WTC11 (cell line): ENCODE data around the gene PCDHGA1. TPM values are rescaled to one million over a fixed set of nuclear protein-coding genes. Genes with fewer than 3 reads are reported as not detected.

ENCODE experiments used
- ATAC-seq: fragments of 200-7000 bp; cut with Tn5 transposase; 2 replicates; pipeline ENCODE4 v1.10.0; 2021; ENCODE audit warnings: mild to moderate bottlenecking, moderate library complexity
- CTCF ChIA-PET: fragments of 300-600 bp; sonication (Branson Sonifier 250); formaldehyde crosslinking; loops from one replicate; lab custom pipeline; 2021; ENCODE audit warnings: antibody characterized with exemption; lab: Charles Lee
- POLR2A ChIA-PET: fragments of 350-600 bp; sonication (Branson Sonifier 250); formaldehyde crosslinking; loops from one replicate; lab custom pipeline; 2021; ENCODE audit warnings: antibody characterized with exemption; lab: Charles Lee
- DNase-seq: peaks from one replicate; pipeline ENCODE4 v3.0.0; 2021; ENCODE audit warnings: low spot score
- H3K27ac Mint-ChIP-seq: 2 replicates; pipeline ENCODE4 v1.8.0; 2021; ENCODE audit warnings: mixed read lengths
- H3K27me3 Mint-ChIP-seq: 2 replicates; pipeline ENCODE4 v1.8.0; 2021; ENCODE audit warnings: low read depth, mild to moderate bottlenecking, moderate library complexity, mixed read lengths
- H3K36me3 Mint-ChIP-seq: 2 replicates; pipeline ENCODE4 v1.8.0; 2021; ENCODE audit warnings: mixed read lengths
- H3K4me1 Mint-ChIP-seq: 2 replicates; pipeline ENCODE4 v1.8.0; 2022; ENCODE audit warnings: mixed read lengths
- H3K4me3 Mint-ChIP-seq: 2 replicates; pipeline ENCODE4 v1.8.0; 2021; ENCODE audit warnings: mild to moderate bottlenecking, moderate library complexity, mixed read lengths
- H3K9me3 Mint-ChIP-seq: 2 replicates; pipeline ENCODE4 v1.8.0; 2021; ENCODE audit warnings: mixed read lengths
- EMX1 ChIP-seq: fragments of 250-450 bp; sonication (Bioruptor Pico); IDR thresholded peaks from 2 replicates; pipeline ENCODE4 v1.8.0; 2021; ENCODE audit warnings: mild to moderate bottlenecking
- GABPB1 ChIP-seq: sonication (generic); formaldehyde crosslinking; IDR thresholded peaks from 2 replicates; pipeline ENCODE4 v1.8.1; 2023; ENCODE audit warnings: mild to moderate bottlenecking, missing genetic modification reagents
- HMGA2 ChIP-seq: fragments of 250-450 bp; sonication (Bioruptor Pico); IDR thresholded peaks from 2 replicates; pipeline ENCODE4 v1.4.0; 2021; ENCODE audit warnings: mild to moderate bottlenecking, moderate library complexity
- IRF2 ChIP-seq: sonication (generic); formaldehyde crosslinking; IDR thresholded peaks from 2 replicates; pipeline ENCODE4 v1.8.0; 2022; ENCODE audit warnings: low read depth, missing genetic modification reagents, borderline replicate concordance
- NFYB ChIP-seq: sonication (generic); formaldehyde crosslinking; conservative IDR thresholded peaks from 2 replicates; pipeline ENCODE4 v1.8.0; 2022; ENCODE audit warnings: low read depth, missing genetic modification reagents
- NR1H2 ChIP-seq: sonication (generic); formaldehyde crosslinking; IDR thresholded peaks from 2 replicates; pipeline ENCODE4 v1.9.0; 2021; ENCODE audit warnings: mild to moderate bottlenecking, moderate library complexity, missing genetic modification reagents
- SP1 ChIP-seq: sonication (generic); formaldehyde crosslinking; conservative IDR thresholded peaks from 2 replicates; pipeline ENCODE4 v1.8.1; 2022; ENCODE audit warnings: missing genetic modification reagents
- ZNF121 ChIP-seq: sonication (generic); formaldehyde crosslinking; IDR thresholded peaks from 2 replicates; pipeline ENCODE4 v1.8.0; 2023; ENCODE audit warnings: missing genetic modification reagents
- ZNF232 ChIP-seq: sonication (generic); formaldehyde crosslinking; IDR thresholded peaks from 2 replicates; pipeline ENCODE4 v1.8.0; 2022; ENCODE audit warnings: mild to moderate bottlenecking, missing genetic modification reagents
- ZNF263 ChIP-seq: sonication (generic); formaldehyde crosslinking; IDR thresholded peaks from 2 replicates; pipeline ENCODE4 v1.8.1; 2022; ENCODE audit warnings: low read depth, mild to moderate bottlenecking, moderate library complexity, missing genetic modification reagents
- ZNF423 ChIP-seq: fragments of 250-450 bp; sonication (Bioruptor Pico); IDR thresholded peaks from 2 replicates; pipeline ENCODE4 v2.1.2; 2022; ENCODE audit warnings: mild to moderate bottlenecking, moderate library complexity
- total RNA-seq: library from RNA; stranded (reverse); gene quantifications from 3 replicates; pipeline ENCODE4 v1.2.3, GENCODE V29; 2021
- TF ChIP-seq, protein P1 (sequence below): sonication (generic); formaldehyde crosslinking; conservative IDR thresholded peaks from 2 replicates; pipeline ENCODE4 v1.8.1; 2023; ENCODE audit warnings: mild to moderate bottlenecking, low read depth, missing genetic modification reagents, moderate library complexity
- TF ChIP-seq, protein P2 (sequence below): fragments of 250-450 bp; sonication (Bioruptor Pico); conservative IDR thresholded peaks from 2 replicates; pipeline ENCODE4 v1.9.0; 2021; ENCODE audit warnings: mild to moderate bottlenecking
- TF ChIP-seq, protein P3 (sequence below): sonication (generic); formaldehyde crosslinking; IDR thresholded peaks from 2 replicates; pipeline ENCODE4 v1.8.1; 2023; ENCODE audit warnings: mild to moderate bottlenecking, missing genetic modification reagents
- TF ChIP-seq, protein P4 (sequence below): sonication (generic); formaldehyde crosslinking; IDR thresholded peaks from 2 replicates; pipeline ENCODE4 v1.8.0; 2023; ENCODE audit warnings: missing genetic modification reagents, mild to moderate bottlenecking, borderline replicate concordance
- TF ChIP-seq, protein P5 (sequence below): sonication (generic); formaldehyde crosslinking; IDR thresholded peaks from 2 replicates; pipeline ENCODE4 v1.8.0; 2022; ENCODE audit warnings: mild to moderate bottlenecking, missing genetic modification reagents
- TF ChIP-seq, protein P6 (sequence below): sonication (generic); formaldehyde crosslinking; IDR thresholded peaks from 2 replicates; pipeline ENCODE4 v1.8.0; 2023; ENCODE audit warnings: mild to moderate bottlenecking, missing genetic modification reagents
- TF ChIP-seq, protein P7 (sequence below): sonication (generic); formaldehyde crosslinking; IDR thresholded peaks from 2 replicates; pipeline ENCODE4 v1.8.0; 2023; ENCODE audit warnings: missing genetic modification reagents
- TF ChIP-seq, protein P8 (sequence below): sonication (generic); formaldehyde crosslinking; IDR thresholded peaks from 2 replicates; pipeline ENCODE4 v1.8.1; 2022; ENCODE audit warnings: low read depth, missing genetic modification reagents, borderline replicate concordance

Gene PCDHGA1
- total RNA-seq, 1 experiment from 2014 or later: 1.5 TPM

DNA sequence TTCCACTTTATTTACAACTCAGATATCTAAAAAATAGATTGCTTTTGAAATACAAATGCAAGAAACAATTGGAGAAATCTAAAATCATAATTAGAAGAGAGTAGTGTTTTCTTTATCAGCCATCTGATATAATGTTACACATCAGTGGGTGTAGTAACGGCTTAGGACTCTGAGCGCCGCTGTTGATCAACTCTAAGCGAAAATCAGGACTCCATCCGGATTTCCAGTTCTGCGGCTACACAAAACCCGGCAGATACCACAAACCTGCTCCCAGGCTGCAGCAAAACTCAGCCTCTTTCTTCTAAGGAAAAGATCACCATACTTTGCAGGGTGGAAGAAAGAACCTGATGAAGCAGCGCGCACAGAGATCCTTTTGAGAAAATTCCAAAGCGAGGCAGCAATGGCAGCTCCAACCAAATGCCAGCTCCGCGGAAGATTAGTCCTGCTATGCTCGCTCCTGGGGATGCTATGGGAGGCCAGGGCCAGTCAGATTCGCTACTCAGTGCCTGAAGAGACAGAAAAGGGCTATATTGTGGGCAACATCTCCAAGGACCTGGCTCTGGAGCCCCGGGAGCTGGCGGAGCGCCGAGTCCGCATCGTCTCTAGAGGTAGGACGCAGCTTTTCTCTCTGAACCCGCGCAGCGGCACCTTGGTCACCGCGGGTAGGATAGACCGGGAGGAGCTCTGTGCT lies 72.4 kb downstream of the PCDHGA1 start, which contains the start of gene PCDHGA9:
PCDHGA9 (plus strand) TSS at position 226 of the 691 bp plus-strand sequence; CDS start at position 401, 175 bp downstream.
- Mint-ChIP-seq H3K36me3 (peaks cover 50% of the 10 kb centered on the region), H3K27ac (no peak within 1 kb of the TSS), H3K4me3 (no peak within 1 kb of the TSS), H3K9me3 (peaks cover 43% of the 10 kb centered on the region), H3K4me1 (no peaks in the 10 kb centered on the region), H3K27me3 (peaks cover 14% of the 10 kb centered on the region)
- DNase-seq (no peak), ATAC-seq (no peak)
- POLR2A ChIA-PET: no interaction called here
- TF ChIP-seq ZNF232: no peak
- TF ChIP-seq, protein P1, sequence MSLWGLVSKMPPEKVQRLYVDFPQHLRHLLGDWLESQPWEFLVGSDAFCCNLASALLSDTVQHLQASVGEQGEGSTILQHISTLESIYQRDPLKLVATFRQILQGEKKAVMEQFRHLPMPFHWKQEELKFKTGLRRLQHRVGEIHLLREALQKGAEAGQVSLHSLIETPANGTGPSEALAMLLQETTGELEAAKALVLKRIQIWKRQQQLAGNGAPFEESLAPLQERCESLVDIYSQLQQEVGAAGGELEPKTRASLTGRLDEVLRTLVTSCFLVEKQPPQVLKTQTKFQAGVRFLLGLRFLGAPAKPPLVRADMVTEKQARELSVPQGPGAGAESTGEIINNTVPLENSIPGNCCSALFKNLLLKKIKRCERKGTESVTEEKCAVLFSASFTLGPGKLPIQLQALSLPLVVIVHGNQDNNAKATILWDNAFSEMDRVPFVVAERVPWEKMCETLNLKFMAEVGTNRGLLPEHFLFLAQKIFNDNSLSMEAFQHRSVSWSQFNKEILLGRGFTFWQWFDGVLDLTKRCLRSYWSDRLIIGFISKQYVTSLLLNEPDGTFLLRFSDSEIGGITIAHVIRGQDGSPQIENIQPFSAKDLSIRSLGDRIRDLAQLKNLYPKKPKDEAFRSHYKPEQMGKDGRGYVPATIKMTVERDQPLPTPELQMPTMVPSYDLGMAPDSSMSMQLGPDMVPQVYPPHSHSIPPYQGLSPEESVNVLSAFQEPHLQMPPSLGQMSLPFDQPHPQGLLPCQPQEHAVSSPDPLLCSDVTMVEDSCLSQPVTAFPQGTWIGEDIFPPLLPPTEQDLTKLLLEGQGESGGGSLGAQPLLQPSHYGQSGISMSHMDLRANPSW (CRISPR knock-in tag): no peak
- no peak for TF ChIP-seq SP1 (CRISPR knock-in tag)
- TF ChIP-seq, protein P2, sequence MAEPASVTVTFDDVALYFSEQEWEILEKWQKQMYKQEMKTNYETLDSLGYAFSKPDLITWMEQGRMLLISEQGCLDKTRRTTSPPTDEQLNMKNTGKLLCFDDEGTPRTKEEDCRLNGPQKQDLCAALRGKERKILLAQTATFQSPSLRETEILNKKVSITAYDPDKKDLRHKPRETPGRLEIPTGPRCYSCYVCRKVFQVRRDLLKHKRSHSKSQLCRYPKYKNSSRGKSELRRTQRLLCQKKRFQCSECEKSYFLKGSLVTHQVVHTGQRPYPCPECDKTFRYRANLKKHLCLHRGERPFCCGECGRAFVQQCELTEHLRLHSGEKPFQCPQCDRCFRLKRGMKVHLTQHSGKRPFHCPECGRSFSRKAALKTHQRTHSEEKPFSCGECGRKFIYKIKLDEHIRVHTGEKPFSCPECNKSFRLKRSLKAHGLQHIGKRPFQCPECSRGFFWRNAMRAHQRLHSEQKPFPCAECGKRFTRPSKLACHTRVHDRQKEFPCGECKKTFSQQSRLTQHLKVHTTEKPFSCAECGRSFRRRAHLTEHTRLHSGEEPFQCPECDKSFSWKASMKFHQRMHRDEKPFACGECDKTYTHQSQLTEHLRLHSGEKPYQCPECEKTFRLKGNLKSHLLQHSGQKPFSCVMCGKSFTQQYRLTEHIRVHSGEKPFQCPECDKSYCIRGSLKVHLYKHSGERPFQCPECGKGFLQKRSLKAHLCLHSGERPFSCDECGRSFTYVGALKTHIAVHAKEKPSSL (CRISPR knock-in tag): no peak
- TF ChIP-seq, protein P3, sequence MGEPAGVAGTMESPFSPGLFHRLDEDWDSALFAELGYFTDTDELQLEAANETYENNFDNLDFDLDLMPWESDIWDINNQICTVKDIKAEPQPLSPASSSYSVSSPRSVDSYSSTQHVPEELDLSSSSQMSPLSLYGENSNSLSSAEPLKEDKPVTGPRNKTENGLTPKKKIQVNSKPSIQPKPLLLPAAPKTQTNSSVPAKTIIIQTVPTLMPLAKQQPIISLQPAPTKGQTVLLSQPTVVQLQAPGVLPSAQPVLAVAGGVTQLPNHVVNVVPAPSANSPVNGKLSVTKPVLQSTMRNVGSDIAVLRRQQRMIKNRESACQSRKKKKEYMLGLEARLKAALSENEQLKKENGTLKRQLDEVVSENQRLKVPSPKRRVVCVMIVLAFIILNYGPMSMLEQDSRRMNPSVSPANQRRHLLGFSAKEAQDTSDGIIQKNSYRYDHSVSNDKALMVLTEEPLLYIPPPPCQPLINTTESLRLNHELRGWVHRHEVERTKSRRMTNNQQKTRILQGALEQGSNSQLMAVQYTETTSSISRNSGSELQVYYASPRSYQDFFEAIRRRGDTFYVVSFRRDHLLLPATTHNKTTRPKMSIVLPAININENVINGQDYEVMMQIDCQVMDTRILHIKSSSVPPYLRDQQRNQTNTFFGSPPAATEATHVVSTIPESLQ (CRISPR knock-in tag): no peak
- no peak for TF ChIP-seq ZNF263 (CRISPR knock-in tag)
- no peak for TF ChIP-seq NFYB (CRISPR knock-in tag)
- TF ChIP-seq, protein P4, sequence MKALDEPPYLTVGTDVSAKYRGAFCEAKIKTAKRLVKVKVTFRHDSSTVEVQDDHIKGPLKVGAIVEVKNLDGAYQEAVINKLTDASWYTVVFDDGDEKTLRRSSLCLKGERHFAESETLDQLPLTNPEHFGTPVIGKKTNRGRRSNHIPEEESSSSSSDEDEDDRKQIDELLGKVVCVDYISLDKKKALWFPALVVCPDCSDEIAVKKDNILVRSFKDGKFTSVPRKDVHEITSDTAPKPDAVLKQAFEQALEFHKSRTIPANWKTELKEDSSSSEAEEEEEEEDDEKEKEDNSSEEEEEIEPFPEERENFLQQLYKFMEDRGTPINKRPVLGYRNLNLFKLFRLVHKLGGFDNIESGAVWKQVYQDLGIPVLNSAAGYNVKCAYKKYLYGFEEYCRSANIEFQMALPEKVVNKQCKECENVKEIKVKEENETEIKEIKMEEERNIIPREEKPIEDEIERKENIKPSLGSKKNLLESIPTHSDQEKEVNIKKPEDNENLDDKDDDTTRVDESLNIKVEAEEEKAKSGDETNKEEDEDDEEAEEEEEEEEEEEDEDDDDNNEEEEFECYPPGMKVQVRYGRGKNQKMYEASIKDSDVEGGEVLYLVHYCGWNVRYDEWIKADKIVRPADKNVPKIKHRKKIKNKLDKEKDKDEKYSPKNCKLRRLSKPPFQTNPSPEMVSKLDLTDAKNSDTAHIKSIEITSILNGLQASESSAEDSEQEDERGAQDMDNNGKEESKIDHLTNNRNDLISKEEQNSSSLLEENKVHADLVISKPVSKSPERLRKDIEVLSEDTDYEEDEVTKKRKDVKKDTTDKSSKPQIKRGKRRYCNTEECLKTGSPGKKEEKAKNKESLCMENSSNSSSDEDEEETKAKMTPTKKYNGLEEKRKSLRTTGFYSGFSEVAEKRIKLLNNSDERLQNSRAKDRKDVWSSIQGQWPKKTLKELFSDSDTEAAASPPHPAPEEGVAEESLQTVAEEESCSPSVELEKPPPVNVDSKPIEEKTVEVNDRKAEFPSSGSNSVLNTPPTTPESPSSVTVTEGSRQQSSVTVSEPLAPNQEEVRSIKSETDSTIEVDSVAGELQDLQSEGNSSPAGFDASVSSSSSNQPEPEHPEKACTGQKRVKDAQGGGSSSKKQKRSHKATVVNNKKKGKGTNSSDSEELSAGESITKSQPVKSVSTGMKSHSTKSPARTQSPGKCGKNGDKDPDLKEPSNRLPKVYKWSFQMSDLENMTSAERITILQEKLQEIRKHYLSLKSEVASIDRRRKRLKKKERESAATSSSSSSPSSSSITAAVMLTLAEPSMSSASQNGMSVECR: no peak
- no peak for TF ChIP-seq GABPB1 (CRISPR knock-in tag)
- TF ChIP-seq, protein P5, sequence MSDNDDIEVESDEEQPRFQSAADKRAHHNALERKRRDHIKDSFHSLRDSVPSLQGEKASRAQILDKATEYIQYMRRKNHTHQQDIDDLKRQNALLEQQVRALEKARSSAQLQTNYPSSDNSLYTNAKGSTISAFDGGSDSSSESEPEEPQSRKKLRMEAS (CRISPR knock-in tag): no peak
- TF ChIP-seq, protein P6, sequence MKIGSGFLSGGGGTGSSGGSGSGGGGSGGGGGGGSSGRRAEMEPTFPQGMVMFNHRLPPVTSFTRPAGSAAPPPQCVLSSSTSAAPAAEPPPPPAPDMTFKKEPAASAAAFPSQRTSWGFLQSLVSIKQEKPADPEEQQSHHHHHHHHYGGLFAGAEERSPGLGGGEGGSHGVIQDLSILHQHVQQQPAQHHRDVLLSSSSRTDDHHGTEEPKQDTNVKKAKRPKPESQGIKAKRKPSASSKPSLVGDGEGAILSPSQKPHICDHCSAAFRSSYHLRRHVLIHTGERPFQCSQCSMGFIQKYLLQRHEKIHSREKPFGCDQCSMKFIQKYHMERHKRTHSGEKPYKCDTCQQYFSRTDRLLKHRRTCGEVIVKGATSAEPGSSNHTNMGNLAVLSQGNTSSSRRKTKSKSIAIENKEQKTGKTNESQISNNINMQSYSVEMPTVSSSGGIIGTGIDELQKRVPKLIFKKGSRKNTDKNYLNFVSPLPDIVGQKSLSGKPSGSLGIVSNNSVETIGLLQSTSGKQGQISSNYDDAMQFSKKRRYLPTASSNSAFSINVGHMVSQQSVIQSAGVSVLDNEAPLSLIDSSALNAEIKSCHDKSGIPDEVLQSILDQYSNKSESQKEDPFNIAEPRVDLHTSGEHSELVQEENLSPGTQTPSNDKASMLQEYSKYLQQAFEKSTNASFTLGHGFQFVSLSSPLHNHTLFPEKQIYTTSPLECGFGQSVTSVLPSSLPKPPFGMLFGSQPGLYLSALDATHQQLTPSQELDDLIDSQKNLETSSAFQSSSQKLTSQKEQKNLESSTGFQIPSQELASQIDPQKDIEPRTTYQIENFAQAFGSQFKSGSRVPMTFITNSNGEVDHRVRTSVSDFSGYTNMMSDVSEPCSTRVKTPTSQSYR (CRISPR knock-in tag): no peak
- TF ChIP-seq, protein P7, sequence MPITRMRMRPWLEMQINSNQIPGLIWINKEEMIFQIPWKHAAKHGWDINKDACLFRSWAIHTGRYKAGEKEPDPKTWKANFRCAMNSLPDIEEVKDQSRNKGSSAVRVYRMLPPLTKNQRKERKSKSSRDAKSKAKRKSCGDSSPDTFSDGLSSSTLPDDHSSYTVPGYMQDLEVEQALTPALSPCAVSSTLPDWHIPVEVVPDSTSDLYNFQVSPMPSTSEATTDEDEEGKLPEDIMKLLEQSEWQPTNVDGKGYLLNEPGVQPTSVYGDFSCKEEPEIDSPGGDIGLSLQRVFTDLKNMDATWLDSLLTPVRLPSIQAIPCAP (CRISPR knock-in tag): no peak
- TF ChIP-seq EMX1 (CRISPR knock-in tag): no peak
- TF ChIP-seq ZNF423 (CRISPR knock-in tag): no peak
- TF ChIP-seq, protein P8, sequence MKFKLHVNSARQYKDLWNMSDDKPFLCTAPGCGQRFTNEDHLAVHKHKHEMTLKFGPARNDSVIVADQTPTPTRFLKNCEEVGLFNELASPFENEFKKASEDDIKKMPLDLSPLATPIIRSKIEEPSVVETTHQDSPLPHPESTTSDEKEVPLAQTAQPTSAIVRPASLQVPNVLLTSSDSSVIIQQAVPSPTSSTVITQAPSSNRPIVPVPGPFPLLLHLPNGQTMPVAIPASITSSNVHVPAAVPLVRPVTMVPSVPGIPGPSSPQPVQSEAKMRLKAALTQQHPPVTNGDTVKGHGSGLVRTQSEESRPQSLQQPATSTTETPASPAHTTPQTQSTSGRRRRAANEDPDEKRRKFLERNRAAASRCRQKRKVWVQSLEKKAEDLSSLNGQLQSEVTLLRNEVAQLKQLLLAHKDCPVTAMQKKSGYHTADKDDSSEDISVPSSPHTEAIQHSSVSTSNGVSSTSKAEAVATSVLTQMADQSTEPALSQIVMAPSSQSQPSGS: no peak
- no peak for TF ChIP-seq IRF2 (CRISPR knock-in tag)
- TF ChIP-seq ZNF121 (CRISPR knock-in tag): no peak
- no peak for TF ChIP-seq NR1H2 (CRISPR knock-in tag)
- no peak for TF ChIP-seq HMGA2
- CTCF ChIA-PET: interaction anchor here (0.5 to 1.7 kb wide), 9 partner anchors 10 to 161 kb away, joined by 4 to 15 read pairs (median 5); partner anchors contain the start of genes PCDHGA10, PCDHGA11, PCDHGA8 and PCDHGB3
